ENCODE measurements around the gene DHRS13.
A peak's percentile ranks its signal among the peaks of the same experiment; 100 is the strongest.
"Not testable (repeated sequence)": the region's sequence is repeated elsewhere in the genome, so short reads cannot be mapped to it uniquely, and the experiment has no call there.

DHRS13 gene

DNA sequence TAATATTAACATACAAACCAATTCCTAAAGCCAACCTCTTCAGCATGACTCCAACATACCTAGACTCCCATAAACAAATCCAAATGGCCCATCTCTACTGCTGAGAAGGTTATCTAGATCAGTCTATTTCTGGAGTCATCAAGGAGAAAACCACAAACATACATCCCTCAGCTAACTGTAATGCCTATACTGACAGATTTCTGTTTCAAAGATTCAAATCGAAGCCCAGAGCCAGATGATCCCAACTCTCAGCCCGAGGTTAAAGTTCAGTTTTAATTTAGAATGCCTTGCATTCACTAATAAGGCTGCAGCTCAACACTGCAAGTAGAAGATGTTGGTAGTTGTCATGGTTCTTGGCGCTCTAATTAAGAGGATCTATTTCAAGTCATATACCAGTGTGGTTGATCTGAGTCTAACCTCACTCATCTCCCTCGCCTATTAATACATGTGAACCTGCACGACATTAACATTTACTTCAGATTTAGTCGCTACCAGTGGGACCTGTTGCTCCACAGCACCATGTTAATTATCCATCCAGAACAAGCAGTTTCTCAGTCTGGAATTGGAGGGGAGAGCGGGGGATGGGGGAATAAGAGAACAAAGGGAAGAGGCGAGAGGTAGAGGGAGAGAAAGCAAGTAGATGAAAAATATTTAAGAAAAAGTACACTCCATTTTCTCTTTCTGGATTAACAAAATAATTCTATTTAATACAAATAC, 33.0 kb upstream of the DHRS13 start:
- DNase-seq (ENCODE audit: low read depth in 2 of 2) = no peak

- not testable (repeated sequence) for DNase-seq (ENCODE audit: low read depth in 2 of 2)
Measured at GRCh38 chr17:28934508-28934907, 31.6 kb upstream of the DHRS13 start.

- DNase-seq (ENCODE audit: low read depth in 2 of 2) = no peak
Measured at GRCh38 chr17:28929787-28930186, 26.9 kb upstream of the DHRS13 start.

- DNase-seq (ENCODE audit: low read depth in 2 of 2) = peak in 1 of 2 donors; percentile 32
Measured at GRCh38 chr17:28928061-28928460, 25.2 kb upstream of the DHRS13 start.

DNA sequence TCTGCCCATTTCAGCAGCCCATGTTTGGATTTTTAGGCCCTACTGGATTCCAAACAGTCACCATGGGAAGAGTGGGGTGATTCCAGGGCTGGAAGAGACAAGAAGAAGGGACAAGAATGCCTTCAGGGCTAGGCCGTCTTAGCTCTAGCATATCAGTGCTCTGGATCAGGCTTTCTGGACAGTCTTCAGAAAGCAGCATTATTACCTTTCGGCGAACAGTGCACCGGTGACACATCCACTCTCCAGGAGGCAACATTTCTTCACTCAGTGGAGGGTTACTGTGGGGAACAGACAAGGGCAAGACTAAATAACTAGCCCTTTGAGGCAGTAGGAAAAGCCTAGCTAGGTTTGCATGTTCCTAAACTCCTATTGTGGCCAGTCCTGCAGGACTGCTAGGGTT, 23.9 kb upstream of the DHRS13 start:
- no peak for DNase-seq (ENCODE audit: low read depth in 2 of 2)

DNA sequence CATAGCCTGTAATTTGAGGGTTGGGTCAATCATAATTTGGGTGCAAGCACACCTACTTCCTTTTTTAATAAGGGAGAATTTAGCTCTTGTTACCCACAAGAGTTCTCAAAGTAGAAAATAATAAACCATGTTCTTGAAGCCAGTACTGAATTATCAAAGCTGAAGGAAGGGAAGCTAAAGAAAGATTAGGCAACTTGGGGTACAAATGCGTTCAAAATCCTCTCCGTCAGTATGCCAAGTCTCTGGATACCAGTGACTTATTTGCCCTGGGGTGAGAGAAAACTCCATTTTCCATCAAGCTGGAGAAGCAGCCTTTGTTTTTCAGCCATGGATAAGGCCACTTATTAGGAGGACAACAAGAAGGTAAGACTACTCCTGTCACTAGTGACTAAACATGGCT, 23.5 kb upstream of the DHRS13 start:
- no peak for DNase-seq (ENCODE audit: low read depth in 2 of 2)

- no peak for DNase-seq (ENCODE audit: low read depth in 2 of 2)
Measured at GRCh38 chr17:28925912-28926365, 23.1 kb upstream of the DHRS13 start.

- DNase-seq (ENCODE audit: low read depth in 2 of 2) = no peak
Measured at GRCh38 chr17:28920201-28920600, 17.3 kb upstream of the DHRS13 start.

DNA sequence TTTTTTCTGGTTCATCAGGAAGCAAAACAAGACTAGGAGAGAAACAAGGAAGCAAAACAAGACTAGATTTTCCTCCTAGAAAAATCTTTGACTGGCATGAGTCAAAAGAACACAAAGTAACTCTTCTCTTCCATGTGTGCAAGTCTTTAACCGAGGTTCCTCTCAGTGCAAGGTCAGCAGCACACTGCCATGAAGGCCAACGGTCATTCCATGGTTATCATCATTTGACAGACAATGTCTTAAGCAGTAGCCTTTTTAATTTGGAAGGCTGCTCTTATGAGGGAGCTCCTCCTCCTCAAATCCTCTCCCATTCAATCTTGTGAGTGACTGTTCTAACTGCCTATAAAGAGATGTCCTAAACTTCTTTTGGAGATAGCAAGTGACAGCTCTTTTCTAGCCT, 15.4 kb upstream of the DHRS13 start:
- DNase-seq (ENCODE audit: low read depth in 2 of 2) = no peak

DNA sequence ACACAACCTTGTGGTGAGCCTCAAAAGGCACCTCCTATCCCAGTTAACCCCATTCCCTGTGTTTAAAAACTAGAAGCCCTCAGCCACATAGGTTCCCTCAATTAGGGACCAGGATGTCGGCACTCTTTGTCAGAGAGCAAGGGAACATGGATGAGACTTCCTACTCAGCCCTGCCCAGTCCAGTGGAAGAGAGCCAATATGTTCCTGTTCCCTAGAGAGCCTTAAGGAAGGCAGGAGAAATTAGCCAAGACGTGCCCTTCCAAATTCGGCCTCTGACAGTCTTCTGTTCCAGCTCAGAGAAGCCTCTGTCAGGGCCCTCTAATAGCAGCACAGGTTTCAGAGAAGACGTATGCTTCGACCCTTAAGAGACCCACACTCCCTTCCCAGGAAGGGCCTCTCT, 14.6 kb upstream of the DHRS13 start:
- DNase-seq (ENCODE audit: low read depth in 2 of 2) = no peak

GRCh38 chr17:28917029-28917428, 14.2 kb upstream of the DHRS13 start:
- no peak for DNase-seq (ENCODE audit: low read depth in 2 of 2)

GRCh38 chr17:28916302-28916934, 13.5 kb upstream of the DHRS13 start:
- DNase-seq (ENCODE audit: low read depth in 2 of 2) = no peak

GRCh38 chr17:28912938-28913333, 10.1 kb upstream of the DHRS13 start:
- DNase-seq (ENCODE audit: low read depth in 2 of 2) = no peak

DNA sequence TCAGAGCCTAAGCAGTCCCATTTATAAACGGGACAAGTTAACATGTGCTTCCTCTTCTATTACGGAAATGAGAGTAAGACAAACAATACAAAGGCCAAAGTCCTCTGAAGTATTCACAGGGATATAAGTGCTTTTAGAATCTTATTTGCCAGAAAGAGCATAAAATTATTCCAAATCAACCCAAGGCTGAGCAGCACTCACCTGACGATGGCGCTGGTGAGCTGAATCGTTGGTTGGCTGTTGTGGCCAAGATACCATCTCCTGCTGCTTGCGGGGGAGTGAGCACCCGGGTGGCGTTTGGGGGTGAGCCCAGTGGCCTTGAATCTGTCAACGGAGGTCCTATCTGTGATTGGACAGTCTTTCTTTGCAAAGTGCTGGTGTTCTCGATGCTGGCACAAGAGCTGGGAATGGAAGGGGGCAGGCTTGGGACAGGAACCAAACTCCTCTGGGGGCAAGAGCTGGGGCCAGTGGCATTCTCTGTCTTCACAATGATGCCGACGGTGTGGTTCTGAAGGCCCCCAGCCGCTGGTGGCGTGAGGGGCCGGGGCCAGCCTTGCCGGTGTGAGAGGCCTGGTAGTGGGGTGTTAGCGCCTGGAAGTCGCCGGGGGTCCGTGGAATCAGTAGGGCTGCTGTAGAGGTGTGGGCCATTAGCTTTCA, 9.5 kb upstream of the DHRS13 start:
- no peak for DNase-seq (ENCODE audit: low read depth in 2 of 2)

DNA sequence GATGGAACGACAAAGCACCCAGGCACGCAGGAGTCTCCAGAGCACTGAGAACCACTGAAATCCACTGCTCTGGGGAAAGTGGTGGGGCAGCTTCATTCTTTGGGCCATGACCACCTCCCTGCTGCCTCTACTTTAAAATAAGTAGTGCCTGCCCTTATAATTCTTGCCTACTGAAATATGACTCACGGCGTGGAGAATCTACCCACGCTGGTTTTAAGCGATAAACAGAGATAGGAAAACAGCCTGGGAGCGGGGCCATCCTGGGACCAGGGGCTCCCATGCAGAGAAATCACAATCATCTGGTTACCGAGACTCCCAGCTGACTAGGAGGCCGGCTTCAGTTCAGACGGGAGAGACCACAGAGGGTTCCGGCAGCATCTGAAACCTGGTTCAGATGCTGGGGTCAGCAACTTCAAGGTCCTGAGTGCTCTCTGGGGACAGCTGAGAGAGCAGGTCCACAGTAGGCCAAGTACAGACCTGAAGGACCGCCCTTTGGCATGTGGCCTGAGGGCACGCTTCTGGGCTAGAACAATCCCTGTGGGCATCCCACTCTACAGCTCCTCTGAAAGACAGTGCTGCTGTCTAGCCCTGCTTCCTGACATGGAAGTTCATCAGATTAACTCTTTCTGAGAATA, 8.6 kb upstream of the DHRS13 start:
- DNase-seq (ENCODE audit: low read depth in 2 of 2) = no peak

GRCh38 chr17:28910534-28910933, 7.7 kb upstream of the DHRS13 start:
- no peak for DNase-seq (ENCODE audit: low read depth in 2 of 2)

GRCh38 chr17:28908640-28909167, 5.8 kb upstream of the DHRS13 start:
- DNase-seq (ENCODE audit: low read depth in 2 of 2) = no peak

DNA sequence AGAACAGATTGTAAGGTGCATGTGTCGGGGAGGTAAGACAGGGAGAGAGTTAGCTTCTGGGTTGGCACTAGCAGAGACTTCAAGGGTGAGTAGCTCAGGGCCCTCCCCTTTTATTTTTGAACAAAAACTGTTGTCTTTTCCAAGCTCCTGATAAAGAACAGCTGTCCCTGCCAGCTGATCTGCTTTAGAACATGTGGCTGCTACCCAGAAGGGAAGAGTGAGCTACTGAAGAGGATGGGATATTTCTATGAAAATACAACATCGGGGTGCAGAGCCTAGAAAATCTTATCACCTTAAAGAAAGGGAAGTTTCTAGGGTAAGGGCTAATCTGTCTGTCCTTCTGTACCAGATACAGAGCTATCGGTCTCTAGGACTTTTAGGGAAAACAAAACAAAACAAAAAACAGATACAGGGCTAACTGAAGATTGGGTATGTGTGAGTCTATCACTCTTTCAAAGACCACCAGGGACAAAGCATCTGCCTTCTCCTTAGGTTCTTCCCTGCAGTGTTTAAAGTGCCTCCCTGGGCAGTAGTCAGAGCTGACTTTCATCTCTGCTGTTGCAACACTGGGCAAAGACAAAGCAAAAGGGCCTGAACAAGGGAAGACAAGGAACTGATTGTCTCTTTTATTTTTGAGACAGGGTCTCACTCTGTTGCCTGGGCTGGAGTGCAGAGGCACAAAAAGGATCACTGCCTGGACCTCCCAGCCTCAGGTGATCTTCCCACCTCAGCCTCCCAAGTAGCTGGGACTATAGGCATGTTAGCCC, 5.0 kb upstream of the DHRS13 start:
- DNase-seq (ENCODE audit: low read depth in 2 of 2) = no peak

GRCh38 chr17:28906706-28907438, 4.0 kb upstream of the DHRS13 start:
- DNase-seq (ENCODE audit: low read depth in 2 of 2) = no peak

- no peak for DNase-seq (ENCODE audit: low read depth in 2 of 2)
Measured at GRCh38 chr17:28906276-28906675, 3.4 kb upstream of the DHRS13 start.

DNA sequence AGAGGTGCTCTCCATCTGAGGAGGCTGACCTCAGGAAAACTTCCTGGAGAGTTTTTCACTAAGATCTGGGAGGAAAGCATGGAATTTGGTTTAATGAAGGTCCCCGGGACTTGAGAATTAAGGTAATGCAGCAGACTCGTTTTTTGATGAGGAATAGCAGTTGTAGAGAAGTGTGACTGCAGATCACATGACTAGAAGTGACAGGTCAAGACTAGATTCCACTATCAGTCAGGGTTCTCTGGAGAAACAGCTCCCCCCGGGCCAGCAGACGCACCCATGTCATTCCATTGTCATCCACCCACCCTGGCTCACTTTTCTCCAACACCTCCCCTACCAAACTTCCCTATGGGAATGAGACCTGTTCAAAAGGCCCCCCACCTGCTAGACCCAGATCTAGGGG, 1.9 kb upstream of the DHRS13 start:
- no peak for DNase-seq (ENCODE audit: low read depth in 2 of 2)
